Measurements from ENCODE around the gene COX5A. TPM values are rescaled to one million over a fixed set of nuclear protein-coding genes. Genes with fewer than 3 reads are reported as not detected.

COX5A gene
- total and polyA plus RNA-seq, 2 experiments from 2014 or later, result 190 to 885 TPM

DNA sequence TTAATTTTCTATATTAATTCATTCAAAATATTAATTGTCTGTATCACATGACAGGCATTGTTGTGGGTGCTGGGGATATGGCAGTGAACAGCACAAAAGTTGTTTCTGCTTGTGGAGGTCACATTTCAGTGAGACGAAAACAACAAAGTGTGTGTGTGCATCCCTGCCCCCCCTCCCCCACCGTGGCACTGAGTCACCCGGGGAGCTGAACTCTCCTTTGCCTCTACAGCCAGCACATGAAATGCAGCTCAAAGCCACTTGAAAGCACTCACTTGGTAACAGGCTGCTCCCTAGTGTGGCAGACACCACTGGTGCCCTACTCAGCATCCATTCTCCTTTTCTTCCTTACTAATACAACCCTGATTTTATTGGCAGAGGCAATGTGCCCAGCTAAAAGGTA, 40.6 kb upstream of the COX5A start:
- DNase-seq (ENCODE audit: low spot score) (no peak), ATAC-seq (peak; percentile 70)
- H3K27ac Mint-ChIP-seq, result no peak overlapping the region

GRCh38 chr15:74978077-74978476, 40.2 kb upstream of the COX5A start:
- Mint-ChIP-seq H3K9me3 (no peaks in the 10 kb centered on the region), H3K27ac (no peak overlapping the region), H3K4me1 (peaks cover 11% of the 10 kb centered on the region), H3K36me3 (ENCODE audit: low read depth) (no peaks in the 10 kb centered on the region), H3K4me3 (no peak overlapping the region), H3K27me3 (ENCODE audit: insufficient read depth, low read depth, poor library complexity) (peaks cover 9% of the 10 kb centered on the region)
- Histone ChIP-seq H3K4me3 (no peak overlapping the region), H2AFZ (no peak overlapping the region; the same call in 1 of the 2 replicates), H4K20me1 (replicated peaks; ENCODE audit: insufficient read depth) (no peaks in the 10 kb centered on the region), H3K9me2 (ENCODE audit: insufficient read depth) (no peaks in the 10 kb centered on the region), H3K36me3 (ENCODE audit: insufficient read depth) (no peaks in the 10 kb centered on the region), H3K27me3 (ENCODE audit: insufficient read depth) (no peaks in the 10 kb centered on the region), H3K79me2 (replicated peaks; ENCODE audit: insufficient read depth) (no peaks in the 10 kb centered on the region), H3K27ac (ENCODE audit: low read depth) (no peak overlapping the region), H3K4me2 (no peak overlapping the region), H3K4me1 (ENCODE audit: insufficient read depth) (no peaks in the 10 kb centered on the region), H3F3A (replicated peaks; ENCODE audit: low read depth) (peaks cover 6% of the 10 kb centered on the region; the same call in 1 of the 2 replicates)
- no peak for DNase-seq (ENCODE audit: low spot score)
- peak; percentile 39; the same call in 1 of the 3 replicates for ATAC-seq
- TF ChIP-seq STAT1 (IDR thresholded peaks at IDR 0.05; ENCODE audit: unreplicated experiment) (no peak), NANOG (IDR thresholded peaks at IDR 0.05; ENCODE audit: borderline replicate concordance) (no peak), CTCF (conservative IDR thresholded peaks at IDR 0.05; ENCODE audit: low read depth in 2 of 2) (no peak), ZNF114 (CRISPR knock-in tag; IDR thresholded peaks at IDR 0.05) (no peak), ZNF331 (CRISPR knock-in tag; IDR thresholded peaks at IDR 0.05; ENCODE audit: low read depth) (no peak)
- TF ChIP-seq, protein P1, sequence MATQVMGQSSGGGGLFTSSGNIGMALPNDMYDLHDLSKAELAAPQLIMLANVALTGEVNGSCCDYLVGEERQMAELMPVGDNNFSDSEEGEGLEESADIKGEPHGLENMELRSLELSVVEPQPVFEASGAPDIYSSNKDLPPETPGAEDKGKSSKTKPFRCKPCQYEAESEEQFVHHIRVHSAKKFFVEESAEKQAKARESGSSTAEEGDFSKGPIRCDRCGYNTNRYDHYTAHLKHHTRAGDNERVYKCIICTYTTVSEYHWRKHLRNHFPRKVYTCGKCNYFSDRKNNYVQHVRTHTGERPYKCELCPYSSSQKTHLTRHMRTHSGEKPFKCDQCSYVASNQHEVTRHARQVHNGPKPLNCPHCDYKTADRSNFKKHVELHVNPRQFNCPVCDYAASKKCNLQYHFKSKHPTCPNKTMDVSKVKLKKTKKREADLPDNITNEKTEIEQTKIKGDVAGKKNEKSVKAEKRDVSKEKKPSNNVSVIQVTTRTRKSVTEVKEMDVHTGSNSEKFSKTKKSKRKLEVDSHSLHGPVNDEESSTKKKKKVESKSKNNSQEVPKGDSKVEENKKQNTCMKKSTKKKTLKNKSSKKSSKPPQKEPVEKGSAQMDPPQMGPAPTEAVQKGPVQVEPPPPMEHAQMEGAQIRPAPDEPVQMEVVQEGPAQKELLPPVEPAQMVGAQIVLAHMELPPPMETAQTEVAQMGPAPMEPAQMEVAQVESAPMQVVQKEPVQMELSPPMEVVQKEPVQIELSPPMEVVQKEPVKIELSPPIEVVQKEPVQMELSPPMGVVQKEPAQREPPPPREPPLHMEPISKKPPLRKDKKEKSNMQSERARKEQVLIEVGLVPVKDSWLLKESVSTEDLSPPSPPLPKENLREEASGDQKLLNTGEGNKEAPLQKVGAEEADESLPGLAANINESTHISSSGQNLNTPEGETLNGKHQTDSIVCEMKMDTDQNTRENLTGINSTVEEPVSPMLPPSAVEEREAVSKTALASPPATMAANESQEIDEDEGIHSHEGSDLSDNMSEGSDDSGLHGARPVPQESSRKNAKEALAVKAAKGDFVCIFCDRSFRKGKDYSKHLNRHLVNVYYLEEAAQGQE (IDR thresholded peaks at IDR 0.05; ENCODE audit: unreplicated experiment), result no peak

More for the DNA sequence above, 40.6 kb upstream of the COX5A start:
- no peaks in the 10 kb centered on the region for H3K9me3 Mint-ChIP-seq
- Histone ChIP-seq H3K27me3 (ENCODE audit: insufficient read depth) (no peaks in the 10 kb centered on the region), H3F3A (replicated peaks; ENCODE audit: low read depth) (peaks cover 6% of the 10 kb centered on the region; the same call in 1 of the 2 replicates), H3K4me3 (no peak overlapping the region), H3K9me2 (ENCODE audit: insufficient read depth) (no peaks in the 10 kb centered on the region), H3K36me3 (ENCODE audit: insufficient read depth) (no peaks in the 10 kb centered on the region), H3K4me1 (ENCODE audit: insufficient read depth) (no peaks in the 10 kb centered on the region), H3K4me2 (no peak overlapping the region), H3K27ac (ENCODE audit: low read depth) (no peak overlapping the region), H2AFZ (peak overlapping the region; percentile 94; the same call in 1 of the 2 replicates), H4K20me1 (replicated peaks; ENCODE audit: insufficient read depth) (no peaks in the 10 kb centered on the region), H3K79me2 (replicated peaks; ENCODE audit: insufficient read depth) (no peaks in the 10 kb centered on the region)
- H3K4me1 Mint-ChIP-seq, result peaks cover 11% of the 10 kb centered on the region
- TF ChIP-seq, protein P2, sequence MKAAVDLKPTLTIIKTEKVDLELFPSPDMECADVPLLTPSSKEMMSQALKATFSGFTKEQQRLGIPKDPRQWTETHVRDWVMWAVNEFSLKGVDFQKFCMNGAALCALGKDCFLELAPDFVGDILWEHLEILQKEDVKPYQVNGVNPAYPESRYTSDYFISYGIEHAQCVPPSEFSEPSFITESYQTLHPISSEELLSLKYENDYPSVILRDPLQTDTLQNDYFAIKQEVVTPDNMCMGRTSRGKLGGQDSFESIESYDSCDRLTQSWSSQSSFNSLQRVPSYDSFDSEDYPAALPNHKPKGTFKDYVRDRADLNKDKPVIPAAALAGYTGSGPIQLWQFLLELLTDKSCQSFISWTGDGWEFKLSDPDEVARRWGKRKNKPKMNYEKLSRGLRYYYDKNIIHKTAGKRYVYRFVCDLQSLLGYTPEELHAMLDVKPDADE (IDR thresholded peaks at IDR 0.05), result no peak
- TF ChIP-seq STAT1 (IDR thresholded peaks at IDR 0.05; ENCODE audit: unreplicated experiment) (no peak), EZH2 (IDR thresholded peaks at IDR 0.05; ENCODE audit: low read depth, unreplicated experiment) (no peak), ZNF114 (CRISPR knock-in tag; IDR thresholded peaks at IDR 0.05) (no peak)
- peaks cover 9% of the 10 kb centered on the region for H3K27me3 Mint-ChIP-seq (ENCODE audit: insufficient read depth, low read depth, poor library complexity)
- no peak overlapping the region for H3K4me3 Mint-ChIP-seq
- H3K36me3 Mint-ChIP-seq (ENCODE audit: low read depth), result no peaks in the 10 kb centered on the region
